ENCODE measurements around the gene CYP2W1.

DNA sequence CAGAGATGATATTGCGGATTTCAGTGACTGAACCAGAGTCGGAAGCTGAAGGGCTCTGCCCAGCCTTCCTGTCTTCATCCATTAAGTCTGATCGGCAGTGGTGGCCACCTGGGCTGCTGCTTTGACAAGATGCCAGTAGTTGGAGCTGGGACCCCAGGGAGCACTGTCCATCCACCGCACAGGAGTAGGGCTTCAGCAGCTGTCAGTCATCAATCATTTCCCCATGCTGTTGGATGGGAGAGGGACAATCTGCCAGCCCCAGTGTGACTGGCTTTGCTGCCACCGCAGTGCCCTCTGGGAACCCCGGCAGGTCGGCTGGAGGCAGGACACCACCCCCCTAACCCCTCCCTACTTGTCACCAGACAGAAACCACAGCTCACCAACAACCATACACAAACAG is 38.4 kb downstream of the CYP2W1 start:
- no peak for TF ChIP-seq EZH2 (IDR thresholded peaks at IDR 0.05; ENCODE audit: insufficient read depth, low read length)
- TF ChIP-seq, protein P1, sequence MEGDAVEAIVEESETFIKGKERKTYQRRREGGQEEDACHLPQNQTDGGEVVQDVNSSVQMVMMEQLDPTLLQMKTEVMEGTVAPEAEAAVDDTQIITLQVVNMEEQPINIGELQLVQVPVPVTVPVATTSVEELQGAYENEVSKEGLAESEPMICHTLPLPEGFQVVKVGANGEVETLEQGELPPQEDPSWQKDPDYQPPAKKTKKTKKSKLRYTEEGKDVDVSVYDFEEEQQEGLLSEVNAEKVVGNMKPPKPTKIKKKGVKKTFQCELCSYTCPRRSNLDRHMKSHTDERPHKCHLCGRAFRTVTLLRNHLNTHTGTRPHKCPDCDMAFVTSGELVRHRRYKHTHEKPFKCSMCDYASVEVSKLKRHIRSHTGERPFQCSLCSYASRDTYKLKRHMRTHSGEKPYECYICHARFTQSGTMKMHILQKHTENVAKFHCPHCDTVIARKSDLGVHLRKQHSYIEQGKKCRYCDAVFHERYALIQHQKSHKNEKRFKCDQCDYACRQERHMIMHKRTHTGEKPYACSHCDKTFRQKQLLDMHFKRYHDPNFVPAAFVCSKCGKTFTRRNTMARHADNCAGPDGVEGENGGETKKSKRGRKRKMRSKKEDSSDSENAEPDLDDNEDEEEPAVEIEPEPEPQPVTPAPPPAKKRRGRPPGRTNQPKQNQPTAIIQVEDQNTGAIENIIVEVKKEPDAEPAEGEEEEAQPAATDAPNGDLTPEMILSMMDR (IDR thresholded peaks at IDR 0.05; ENCODE audit: insufficient read depth, low read depth, low read length), result no peak
